Osteoblast (primary cell): ENCODE results near the gene KDM6B. TPM values are rescaled to one million over a fixed set of nuclear protein-coding genes. Genes with fewer than 3 reads are reported as not detected.

Source experiments
- DNase-seq: peaks from one replicate; pipeline ENCODE4 v3.0.0; 2011; ENCODE audit warnings: low spot score, mixed read lengths; ENCODE audit not compliant: insufficient read length; ENCODE audit errors: missing footprints
- H2AFZ ChIP-seq: 2 replicates; pipeline ENCODE4 v1.6.0; 2011; ENCODE audit warnings: mild to moderate bottlenecking, low read length
- H3K27ac ChIP-seq: 2 replicates; pipeline ENCODE4 v1.5.1; 2011; ENCODE audit warnings: mild to moderate bottlenecking, low read depth, low read length, moderate library complexity
- H3K27me3 ChIP-seq: 2 replicates; pipeline ENCODE4 v1.6.0; 2012; ENCODE audit warnings: mild to moderate bottlenecking, control low read depth, inconsistent platforms, low read length, moderate library complexity; ENCODE audit not compliant: insufficient read depth
- H3K36me3 ChIP-seq: 2 replicates; pipeline ENCODE4 v1.5.1; 2011; ENCODE audit warnings: mild to moderate bottlenecking, low read length, control low read depth, moderate library complexity; ENCODE audit not compliant: insufficient read depth
- H3K4me1 ChIP-seq: 2 replicates; pipeline ENCODE4 v1.5.1; 2011; ENCODE audit warnings: mild to moderate bottlenecking, low read length, control low read depth, moderate library complexity; ENCODE audit not compliant: insufficient read depth
- H3K4me2 ChIP-seq: 2 replicates; pipeline ENCODE4 v1.6.0; 2011; ENCODE audit warnings: mild to moderate bottlenecking, low read length; ENCODE audit not compliant: insufficient read depth
- H3K4me3 ChIP-seq: fragments of 200-600 bp; sonication (generic); 3 replicates; pipeline ENCODE4 v1.5.1; 2012; ENCODE audit warnings: mild to moderate bottlenecking, low read length, inconsistent platforms; ENCODE audit not compliant: insufficient read depth
- H3K79me2 ChIP-seq: 2 replicates; pipeline ENCODE4 v1.6.0; 2012; ENCODE audit warnings: mild to moderate bottlenecking, low read length, control low read depth, inconsistent platforms; ENCODE audit not compliant: insufficient read depth
- H3K9me3 ChIP-seq: 2 replicates; pipeline ENCODE4 v1.5.1; 2011; ENCODE audit warnings: low read depth, low read length, control low read depth
- H4K20me1 ChIP-seq: 2 replicates; pipeline ENCODE4 v1.6.0; 2012; ENCODE audit warnings: mild to moderate bottlenecking, low read length, control low read depth; ENCODE audit not compliant: insufficient read depth
- CTCF ChIP-seq: IDR thresholded peaks from 2 replicates; pipeline ENCODE4 v1.5.1; 2011; ENCODE audit warnings: mild to moderate bottlenecking, low read depth, low read length, moderate library complexity; ENCODE audit errors: extremely low read depth
- total RNA-seq: library from RNA; depleted of rRNA; stranded (reverse); fragments of >200 nt; gene quantifications from 2 replicates; pipeline ENCODE4 v1.2.3, GENCODE V29; 2012

KDM6B gene
- total RNA-seq, 1 donor = 12.3 TPM

GRCh38 chr17:7856811-7857712 lies 23.0 kb downstream of the KDM6B start, which contains the start of gene NAA38:
NAA38 (minus strand) TSS chr17:7857559; CDS start chr17:7857463, 96 bp downstream.
- peaks cover 17% of the 10 kb centered on the region for H3K36me3 ChIP-seq
- peak; percentile 43 for TF ChIP-seq CTCF
- H3K4me2 ChIP-seq = peak within 1 kb of the TSS; percentile 83
- peak within 1 kb of the TSS; percentile 86 for H3K27ac ChIP-seq
- peak within 1 kb of the TSS; percentile 95 for H2AFZ ChIP-seq
- H3K4me3 ChIP-seq = peak within 1 kb of the TSS; percentile 83
- H3K27me3 ChIP-seq = no peaks in the 10 kb centered on the region
- DNase-seq = peak; percentile 99
- H3K79me2 ChIP-seq = peaks cover 24% of the 10 kb centered on the region
- peaks cover 29% of the 10 kb centered on the region for H3K4me1 ChIP-seq
- no peaks in the 10 kb centered on the region for H3K9me3 ChIP-seq
- H4K20me1 ChIP-seq = peaks cover 10% of the 10 kb centered on the region

- Histone ChIP-seq H3K27ac (peak within 1 kb of the TSS; percentile 86), H3K4me1 (peaks cover 29% of the 10 kb centered on the region), H4K20me1 (peaks cover 9% of the 10 kb centered on the region), H3K9me3 (no peaks in the 10 kb centered on the region), H3K79me2 (peaks cover 24% of the 10 kb centered on the region), H3K27me3 (no peaks in the 10 kb centered on the region), H3K4me2 (peak within 1 kb of the TSS; percentile 83), H3K4me3 (peak within 1 kb of the TSS; percentile 83), H2AFZ (peak within 1 kb of the TSS; percentile 95), H3K36me3 (peaks cover 10% of the 10 kb centered on the region)
- no peak for TF ChIP-seq CTCF
- peak; percentile 93 for DNase-seq
These were observed 23.9 kb downstream of the KDM6B start, which contains the start of gene CYB5D1 for GRCh38 chr17:7857713-7858521. CYB5D1 (plus strand) TSS chr17:7858003; CDS start chr17:7858135, 132 bp downstream.

GRCh38 chr17:7858522-7858810 lies 24.4 kb downstream of the KDM6B start:
- Histone ChIP-seq H3K4me1 (peaks cover 29% of the 10 kb centered on the region), H3K27ac (peak overlapping the region; percentile 86), H4K20me1 (peaks cover 10% of the 10 kb centered on the region), H3K27me3 (no peaks in the 10 kb centered on the region), H3K79me2 (peaks cover 28% of the 10 kb centered on the region), H3K36me3 (peaks cover 7% of the 10 kb centered on the region), H3K4me2 (peak overlapping the region; percentile 83), H3K4me3 (peak overlapping the region; percentile 83), H3K9me3 (no peaks in the 10 kb centered on the region), H2AFZ (peak overlapping the region; percentile 95)
- DNase-seq = peak; percentile 95
- peak; percentile 52 for TF ChIP-seq CTCF

DNA sequence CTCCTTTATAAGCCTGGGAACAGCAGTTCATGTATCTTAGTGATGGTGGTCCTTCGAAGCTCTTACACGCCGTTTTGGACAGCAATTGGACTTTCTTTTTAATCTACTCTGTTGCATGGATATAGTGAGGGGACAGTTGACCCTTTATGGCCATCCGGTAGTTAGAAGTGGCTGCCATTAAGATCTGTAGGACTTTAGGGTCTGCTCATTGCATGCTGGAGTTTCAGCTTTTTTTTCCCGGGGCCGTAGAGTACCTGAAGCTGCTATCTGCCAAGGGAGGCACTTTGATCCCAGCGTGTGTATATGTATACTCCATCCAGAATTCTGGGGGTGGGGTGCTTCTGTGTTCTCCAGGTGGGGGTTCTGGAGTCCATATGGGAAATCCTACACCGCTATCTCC lies 25.0 kb downstream of the KDM6B start:
- DNase-seq = no peak
- Histone ChIP-seq H4K20me1 (peaks cover 10% of the 10 kb centered on the region), H3K27ac (peak overlapping the region; percentile 86), H3K9me3 (no peaks in the 10 kb centered on the region), H3K4me3 (peak overlapping the region; percentile 83), H3K4me2 (peak overlapping the region; percentile 83), H3K27me3 (no peaks in the 10 kb centered on the region), H3K36me3 (peaks cover 7% of the 10 kb centered on the region), H2AFZ (peak overlapping the region; percentile 95), H3K79me2 (peaks cover 30% of the 10 kb centered on the region), H3K4me1 (peaks cover 29% of the 10 kb centered on the region)
- TF ChIP-seq CTCF = no peak
